ENCODE data around the gene AGBL1.
"Not testable (repeated sequence)": the region's sequence is repeated elsewhere in the genome, so short reads cannot be mapped to it uniquely, and the experiment has no call there.

Gene AGBL1

GRCh38 chr15:86837294-86838061, 757.8 kb downstream of the AGBL1 start:
- DNase-seq = no peak

GRCh38 chr15:86839502-86839901, 759.8 kb downstream of the AGBL1 start:
- DNase-seq = no peak

GRCh38 chr15:86840996-86841395, 761.3 kb downstream of the AGBL1 start:
- DNase-seq = no peak

DNA sequence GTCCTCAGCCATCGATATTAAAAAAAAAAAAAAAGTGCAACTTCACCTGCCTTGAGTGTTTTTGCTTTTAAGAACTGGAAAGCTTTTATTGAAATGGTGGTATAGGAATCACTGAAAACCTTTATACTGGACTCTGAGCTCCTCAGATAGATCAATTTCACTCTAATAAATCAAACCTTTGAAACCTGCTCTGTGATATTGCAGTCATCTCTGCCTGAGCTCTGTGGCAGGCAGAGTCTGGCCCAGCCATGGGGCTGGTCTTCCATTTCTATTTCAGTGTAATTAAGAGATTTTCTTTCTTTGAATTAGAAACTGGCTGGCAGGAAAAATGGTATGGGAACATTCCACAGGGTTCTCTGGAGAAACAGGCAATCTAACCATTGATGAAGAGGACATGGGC, 762.5 kb downstream of the AGBL1 start:
- no peak for DNase-seq

DNA sequence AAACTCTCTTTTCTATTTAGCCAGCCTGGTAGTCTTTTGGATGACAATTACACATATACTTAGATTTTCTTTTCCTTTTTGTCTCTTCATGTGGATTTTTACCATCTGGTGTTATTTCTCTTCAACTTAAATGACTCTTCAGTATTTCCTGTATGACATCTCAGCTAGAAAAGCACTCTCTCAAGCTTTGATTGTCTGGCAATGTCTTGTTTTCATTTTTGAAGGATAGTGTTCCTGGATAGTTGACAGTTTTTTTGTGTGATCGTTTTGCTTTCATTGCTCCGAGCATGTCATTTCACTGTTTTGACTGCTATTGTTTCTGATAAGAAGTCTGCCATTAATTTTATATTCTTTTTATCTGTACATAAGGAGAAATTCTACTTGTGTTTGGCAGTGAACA, 766.4 kb downstream of the AGBL1 start:
- DNase-seq = no peak

DNA sequence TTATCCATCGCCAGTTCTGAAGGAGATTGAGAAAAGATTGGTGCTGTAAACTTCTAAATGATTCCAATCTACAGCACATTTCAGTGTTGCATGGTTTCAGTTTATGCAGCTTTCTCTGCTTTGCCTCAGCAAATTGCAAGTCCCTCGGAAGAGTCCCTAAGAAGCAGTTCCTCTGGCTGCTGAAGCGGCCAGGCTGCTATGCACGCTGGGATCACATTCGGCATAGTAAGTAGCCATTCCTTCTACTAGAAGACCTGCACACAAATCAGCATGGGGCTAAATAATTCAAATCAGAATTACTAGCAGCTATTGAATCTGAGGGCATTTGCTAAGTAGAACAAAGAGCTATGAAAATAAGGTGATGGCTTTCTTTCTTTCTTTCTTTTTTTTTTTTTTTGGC, 769.5 kb downstream of the AGBL1 start:
- DNase-seq = no peak

- no peak for DNase-seq
Measured at GRCh38 chr15:86849558-86850285, 770.1 kb downstream of the AGBL1 start.

GRCh38 chr15:86850939-86851338, 771.3 kb downstream of the AGBL1 start:
- no peak for DNase-seq

DNA sequence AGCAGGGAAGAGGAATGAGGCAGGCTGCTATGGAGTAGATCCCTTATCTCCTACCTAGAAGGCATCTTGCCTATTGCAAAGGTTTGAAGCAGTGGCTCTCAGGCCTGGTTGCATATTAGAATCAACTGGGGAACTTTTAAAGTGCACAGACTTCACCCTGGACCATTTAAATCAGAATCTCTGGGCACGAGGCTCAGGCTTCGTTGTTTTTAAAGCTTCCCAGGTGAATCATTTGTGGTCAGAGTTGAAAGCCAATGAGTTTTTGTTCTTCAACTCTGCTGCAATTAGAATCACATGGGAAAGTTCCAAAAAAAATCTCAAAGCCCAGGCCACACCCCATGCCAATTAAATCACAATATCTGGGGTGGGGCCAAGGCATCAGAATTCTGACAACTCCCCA, 773.1 kb downstream of the AGBL1 start:
- DNase-seq = no peak

GRCh38 chr15:86854176-86854575, 774.5 kb downstream of the AGBL1 start:
- DNase-seq = no peak

DNA sequence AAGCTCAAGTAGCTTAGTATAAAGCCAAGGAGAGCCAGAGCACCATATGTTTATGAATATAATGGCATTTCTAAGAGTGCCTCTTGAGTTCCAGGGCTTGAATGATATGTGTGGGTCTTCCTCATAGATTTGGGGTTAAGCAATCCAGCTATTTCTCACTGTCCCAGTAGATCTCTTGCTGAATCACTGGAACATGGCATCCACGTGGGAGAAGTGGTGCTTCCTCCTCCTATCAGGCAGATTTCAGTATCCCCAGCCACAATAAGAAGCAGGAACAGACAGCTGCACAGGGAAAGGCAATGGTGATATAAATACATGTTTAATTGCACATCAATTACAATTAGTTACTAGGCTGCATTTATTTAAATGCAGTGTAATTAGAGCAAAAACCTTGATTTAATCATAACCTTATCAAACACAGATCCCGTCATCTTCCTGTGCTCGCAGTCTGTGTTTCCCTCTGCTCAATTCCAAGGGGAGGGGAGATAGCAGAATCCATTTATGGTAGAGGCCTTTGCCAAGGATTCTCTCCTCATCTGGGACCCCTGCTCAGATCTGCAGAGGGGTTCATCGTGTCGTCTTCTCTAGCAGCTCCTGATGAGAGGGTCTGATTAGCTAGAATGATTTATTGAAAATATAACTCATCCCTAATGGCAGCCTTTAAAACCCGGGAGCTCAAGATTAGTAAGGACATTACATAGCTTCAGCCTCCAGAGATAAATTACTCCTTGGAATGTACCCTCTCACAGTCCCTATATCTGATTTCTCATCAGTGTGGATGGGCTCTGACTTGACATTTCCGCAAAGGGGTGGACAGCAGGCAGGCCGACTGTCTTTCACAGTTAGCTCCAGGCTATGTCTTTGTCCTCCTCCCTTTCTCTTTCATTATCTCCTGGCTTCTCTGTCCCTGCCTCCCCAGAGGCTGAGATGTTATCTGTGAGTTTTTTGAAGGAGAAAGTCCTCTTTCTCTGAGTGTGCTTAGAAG, 775.9 kb downstream of the AGBL1 start:
- DNase-seq = no peak

DNA sequence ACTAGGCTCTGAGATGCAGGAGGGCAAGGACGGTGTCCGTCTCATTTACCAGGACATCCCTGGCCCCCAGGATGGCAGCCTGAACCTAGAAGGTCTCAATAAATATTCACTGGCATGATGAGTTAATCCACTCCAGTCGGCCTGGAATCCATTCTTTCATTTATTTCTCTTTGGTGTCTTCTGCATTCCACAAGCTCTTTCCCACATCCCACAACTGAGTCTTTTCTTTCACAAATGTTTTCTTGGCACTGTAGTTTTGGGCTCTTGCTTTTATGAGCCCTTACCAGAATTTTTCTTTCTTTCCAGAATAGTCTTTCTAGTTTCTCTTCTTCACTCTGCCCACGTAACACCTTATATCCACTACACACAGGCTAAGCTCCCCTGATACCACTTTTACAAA, 778.0 kb downstream of the AGBL1 start:
- no peak for DNase-seq

GRCh38 chr15:86863226-86863915, 783.7 kb downstream of the AGBL1 start:
- no peak for DNase-seq

DNA sequence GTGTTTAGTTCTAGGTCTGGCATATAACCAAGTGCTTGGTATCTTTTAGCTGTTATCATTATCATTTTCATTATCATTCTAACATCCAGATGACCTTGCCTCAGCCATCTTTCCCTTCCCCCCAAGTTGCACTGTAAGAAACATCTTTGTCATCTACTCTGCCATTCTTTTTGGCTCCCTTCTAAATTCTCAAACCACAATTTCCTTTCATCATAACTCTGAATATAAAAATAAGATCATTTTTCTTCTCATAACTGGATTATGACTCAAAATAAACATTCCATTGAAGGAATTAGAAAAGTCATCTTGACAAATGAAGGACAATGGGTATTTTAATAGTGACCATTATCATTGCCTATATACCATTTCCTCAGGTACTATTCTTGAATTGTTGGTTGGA, 786.2 kb downstream of the AGBL1 start:
- no peak for DNase-seq

- DNase-seq = no peak
Measured at GRCh38 chr15:86870846-86871245, 791.2 kb downstream of the AGBL1 start.

DNA sequence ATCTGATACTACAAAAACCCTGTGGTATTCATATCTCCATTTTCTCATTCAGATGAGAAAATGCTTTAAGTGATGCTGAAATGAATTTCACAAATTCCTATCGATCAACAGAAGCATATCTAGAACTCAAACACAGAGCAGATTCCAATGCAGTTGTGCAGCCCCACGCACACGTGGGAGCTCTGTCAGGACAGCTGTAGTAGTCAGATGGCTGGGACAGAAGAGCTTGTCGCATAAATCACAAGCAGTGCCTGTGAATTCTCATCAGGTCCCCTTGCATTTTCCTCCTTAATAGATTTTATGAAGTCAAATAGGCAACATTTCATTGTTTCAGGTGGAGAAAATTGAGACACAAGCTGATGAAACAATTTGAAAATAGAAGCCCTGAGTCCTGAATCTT, 792.3 kb downstream of the AGBL1 start:
- no peak for DNase-seq

- no peak for DNase-seq
Measured at GRCh38 chr15:86872782-86873181, 793.1 kb downstream of the AGBL1 start.

DNA sequence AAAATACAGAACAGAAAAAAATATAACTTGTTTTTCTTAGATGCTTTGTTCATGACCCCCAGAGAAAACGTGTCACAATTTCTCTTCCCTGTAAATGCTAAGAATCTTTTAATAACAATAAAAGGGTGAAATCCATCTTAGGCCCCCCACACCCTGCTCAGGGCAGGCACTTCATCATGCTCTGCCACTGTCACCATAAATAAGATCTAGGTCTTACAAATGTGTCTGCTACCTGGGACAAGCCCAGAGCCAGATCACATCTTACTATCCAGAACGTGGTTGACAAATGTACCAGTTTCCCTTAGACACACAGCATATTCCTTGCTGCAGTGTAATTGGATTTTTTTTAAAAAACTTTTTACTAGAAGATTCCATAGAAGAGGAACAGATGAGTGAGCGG, 795.4 kb downstream of the AGBL1 start:
- DNase-seq = no peak

- DNase-seq = no peak
Measured at GRCh38 chr15:86876387-86876944, 796.8 kb downstream of the AGBL1 start.

DNA sequence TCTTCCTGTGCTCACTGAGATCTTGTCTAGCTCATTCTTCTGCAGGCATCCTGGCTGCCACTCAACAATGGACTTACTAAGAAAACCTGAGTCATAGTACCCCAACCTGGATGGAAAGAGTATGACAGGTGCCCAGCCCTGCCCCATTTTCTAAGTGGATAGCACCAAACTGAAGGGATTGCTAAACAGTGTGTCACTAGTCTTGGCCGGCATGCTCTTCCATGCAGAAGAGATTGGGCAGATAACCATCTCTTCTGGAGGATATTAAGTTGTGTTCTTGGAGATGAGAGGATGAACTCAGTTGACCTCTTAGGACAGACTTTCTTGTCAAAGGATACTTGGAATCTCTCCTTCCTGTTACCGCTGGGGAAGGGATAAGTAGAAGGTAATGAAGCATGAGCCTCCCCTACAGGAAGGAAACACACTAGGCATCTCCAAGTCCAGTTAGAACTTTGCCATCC, 797.5 kb downstream of the AGBL1 start:
- no peak for DNase-seq

- not testable (repeated sequence) for DNase-seq
Measured at GRCh38 chr15:86878844-86879243, 799.2 kb downstream of the AGBL1 start.

Data from T-helper 2 cell (primary cell).